ENCODE results near the gene MUS81. TPM values are rescaled to one million over a fixed set of nuclear protein-coding genes. Genes with fewer than 3 reads are reported as not detected.

The MUS81 gene
- total and polyA plus RNA-seq, 9 of the 15 experiments (the other 6 are each of a cell fraction or from before 2014, with no cell fraction given): 13.4 to 118 (median 53.7) TPM

- peak; percentile 98 for TF ChIP-seq ZBTB33 (CRISPR knock-in tag; IDR thresholded peaks at IDR 0.05)
- no peak for TF ChIP-seq CBFA2T3 (IDR thresholded peaks at IDR 0.05)
- TF ChIP-seq BCL6 (CRISPR knock-in tag; IDR thresholded peaks at IDR 0.05): no peak
- TF ChIP-seq, protein P1, sequence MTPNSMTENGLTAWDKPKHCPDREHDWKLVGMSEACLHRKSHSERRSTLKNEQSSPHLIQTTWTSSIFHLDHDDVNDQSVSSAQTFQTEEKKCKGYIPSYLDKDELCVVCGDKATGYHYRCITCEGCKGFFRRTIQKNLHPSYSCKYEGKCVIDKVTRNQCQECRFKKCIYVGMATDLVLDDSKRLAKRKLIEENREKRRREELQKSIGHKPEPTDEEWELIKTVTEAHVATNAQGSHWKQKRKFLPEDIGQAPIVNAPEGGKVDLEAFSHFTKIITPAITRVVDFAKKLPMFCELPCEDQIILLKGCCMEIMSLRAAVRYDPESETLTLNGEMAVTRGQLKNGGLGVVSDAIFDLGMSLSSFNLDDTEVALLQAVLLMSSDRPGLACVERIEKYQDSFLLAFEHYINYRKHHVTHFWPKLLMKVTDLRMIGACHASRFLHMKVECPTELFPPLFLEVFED (CRISPR knock-in tag; conservative IDR thresholded peaks at IDR 0.05): peak; percentile 71; the same call in 1 of the 2 replicates
- no peak for TF ChIP-seq ZNF445 (CRISPR knock-in tag; IDR thresholded peaks at IDR 0.05; ENCODE audit: low read depth)
- no peak for TF ChIP-seq ZNF3 (CRISPR knock-in tag; IDR thresholded peaks at IDR 0.05)
- no peak for TF ChIP-seq FOXP4 (CRISPR knock-in tag; IDR thresholded peaks at IDR 0.05; ENCODE audit: borderline replicate concordance)
These were observed 33.9 kb downstream of the MUS81 start (continued) for GRCh38 chr11:65894034-65894591.
